DOHH2 (cell line): Measurements from ENCODE around the gene PEAK1.

ENCODE experiments used
- H3F3A ChIP-seq: fragments of 200-600 bp; sonication (generic), shearing (Covaris generic); 2 replicates; pipeline ENCODE4 v1.6.0; 2016; ENCODE audit warnings: antibody characterized with exemption, mild to moderate bottlenecking; ENCODE audit not compliant: control insufficient read depth, insufficient read depth
- H3K27ac ChIP-seq: fragments of 200-600 bp; sonication (generic); 2 replicates; pipeline ENCODE4 v1.5.1; 2014; ENCODE audit warnings: low read depth, mild to moderate bottlenecking, low read length, moderate library complexity
- H3K27me3 ChIP-seq: fragments of 200-600 bp; sonication (generic); 2 replicates; pipeline ENCODE4 v1.6.1; 2014; ENCODE audit warnings: mild to moderate bottlenecking, low read length, mixed read lengths; ENCODE audit not compliant: control insufficient read depth
- H3K36me3 ChIP-seq: fragments of 200-600 bp; sonication (generic); 2 replicates; pipeline ENCODE4 v1.6.1; 2014; ENCODE audit warnings: mild to moderate bottlenecking, low read length, moderate library complexity, mixed read lengths; ENCODE audit not compliant: control insufficient read depth
- H3K4me1 ChIP-seq: fragments of 200-600 bp; sonication (generic); 2 replicates; pipeline ENCODE4 v1.6.1; 2014; ENCODE audit warnings: mild to moderate bottlenecking, low read length, mixed read lengths; ENCODE audit not compliant: control insufficient read depth
- H3K4me2 ChIP-seq: fragments of 200-600 bp; sonication (generic); 2 replicates; pipeline ENCODE4 v1.6.0; 2014; ENCODE audit warnings: mild to moderate bottlenecking, low read length, moderate library complexity
- H3K4me3 ChIP-seq: fragments of 200-600 bp; sonication (generic); 2 replicates; pipeline ENCODE4 v1.5.1; 2014; ENCODE audit warnings: mild to moderate bottlenecking, low read length, mixed read lengths
- H3K79me2 ChIP-seq: fragments of 200-600 bp; sonication (generic); 2 replicates; pipeline ENCODE4 v1.6.1; 2014; ENCODE audit warnings: mild to moderate bottlenecking, low read length, mixed read lengths; ENCODE audit not compliant: control insufficient read depth
- H3K9me2 ChIP-seq: fragments of 200-600 bp; sonication (generic); replicated peaks from 2 replicates; pipeline ENCODE4 v1.6.1; 2014; ENCODE audit warnings: mild to moderate bottlenecking, low read length, mixed read lengths; ENCODE audit not compliant: control insufficient read depth
- H3K9me3 ChIP-seq: fragments of 200-600 bp; sonication (generic); 2 replicates; pipeline ENCODE4 v1.6.1; 2014; ENCODE audit warnings: antibody characterized with exemption, low read length, mixed read lengths; ENCODE audit not compliant: control insufficient read depth, insufficient read depth
- H4K20me1 ChIP-seq: fragments of 200-600 bp; sonication (generic); 2 replicates; pipeline ENCODE4 v1.6.0; 2014; ENCODE audit warnings: low read depth, mild to moderate bottlenecking, antibody characterized with exemption, low read length, moderate library complexity; ENCODE audit not compliant: control insufficient read depth, insufficient read depth
- CTCF ChIP-seq: fragments of 200-600 bp; sonication (generic); IDR thresholded peaks from one replicate; pipeline ENCODE4 v1.5.1; 2014; ENCODE audit warnings: antibody characterized with exemption, mild to moderate bottlenecking, low read depth, low read length; ENCODE audit not compliant: poor library complexity, severe bottlenecking
- EZH2phosphoT487 ChIP-seq: fragments of 200-600 bp; sonication (generic); IDR thresholded peaks from 2 replicates; pipeline ENCODE4 v1.6.1; 2017; ENCODE audit warnings: borderline replicate concordance, mild to moderate bottlenecking, antibody characterized with exemption, low read length, moderate library complexity, mixed read lengths

PEAK1 gene

GRCh38 chr15:77091097-77091496 is 328.8 kb downstream of the PEAK1 start:
- Histone ChIP-seq H3K79me2 (no peaks in the 10 kb centered on the region), H3K4me3 (no peak overlapping the region), H3K9me3 (no peaks in the 10 kb centered on the region), H3K4me2 (no peak overlapping the region), H3K27ac (no peak overlapping the region), H3K9me2 (no peaks in the 10 kb centered on the region), H3F3A (no peaks in the 10 kb centered on the region), H3K4me1 (no peaks in the 10 kb centered on the region), H4K20me1 (no peaks in the 10 kb centered on the region), H3K36me3 (no peaks in the 10 kb centered on the region), H3K27me3 (peaks cover 3% of the 10 kb centered on the region; the same call in 1 of the 2 replicates)
- TF ChIP-seq EZH2phosphoT487: no peak
- TF ChIP-seq CTCF: no peak

- Histone ChIP-seq H3K4me3 (no peak overlapping the region), H3F3A (no peaks in the 10 kb centered on the region), H3K9me2 (no peaks in the 10 kb centered on the region), H3K79me2 (no peaks in the 10 kb centered on the region), H3K9me3 (no peaks in the 10 kb centered on the region), H3K4me2 (no peak overlapping the region), H4K20me1 (no peaks in the 10 kb centered on the region), H3K4me1 (peaks cover 17% of the 10 kb centered on the region), H3K27ac (no peak overlapping the region), H3K36me3 (no peaks in the 10 kb centered on the region), H3K27me3 (no peaks in the 10 kb centered on the region)
- no peak for TF ChIP-seq EZH2phosphoT487
- TF ChIP-seq CTCF: no peak
Observed at GRCh38 chr15:77087213-77087612, 332.7 kb downstream of the PEAK1 start.

- Histone ChIP-seq H3K4me2 (no peak overlapping the region), H4K20me1 (no peaks in the 10 kb centered on the region), H3K9me2 (no peaks in the 10 kb centered on the region), H3K79me2 (no peaks in the 10 kb centered on the region), H3K27me3 (no peaks in the 10 kb centered on the region), H3K36me3 (no peaks in the 10 kb centered on the region), H3K4me1 (peaks cover 17% of the 10 kb centered on the region), H3K27ac (no peak overlapping the region), H3K9me3 (no peaks in the 10 kb centered on the region), H3F3A (no peaks in the 10 kb centered on the region), H3K4me3 (no peak overlapping the region)
- TF ChIP-seq CTCF: no peak
Observed at GRCh38 chr15:77085297-77085696, 334.6 kb downstream of the PEAK1 start.

GRCh38 chr15:77084436-77084835 is 335.5 kb downstream of the PEAK1 start:
- Histone ChIP-seq H3K4me2 (peak overlapping the region; percentile 56), H3K27me3 (no peaks in the 10 kb centered on the region), H3K4me3 (peak overlapping the region; percentile 40), H3K79me2 (no peaks in the 10 kb centered on the region), H3K27ac (no peak overlapping the region), H3K9me2 (no peaks in the 10 kb centered on the region), H3K4me1 (peaks cover 17% of the 10 kb centered on the region), H3K36me3 (no peaks in the 10 kb centered on the region), H4K20me1 (no peaks in the 10 kb centered on the region), H3K9me3 (no peaks in the 10 kb centered on the region), H3F3A (no peaks in the 10 kb centered on the region)
- no peak for TF ChIP-seq CTCF
- TF ChIP-seq EZH2phosphoT487: no peak
